T-helper 2 cell (primary cell): ENCODE measurements around the gene METTL8.
"Not testable (repeated sequence)": the region's sequence is repeated elsewhere in the genome, so short reads cannot be mapped to it uniquely, and the experiment has no call there.

Source experiments
- DNase-seq, 5 experiments: peaks; one replicate each; pipeline versions ENCODE4 v3.0.0 to v3.0.0-alpha.2; 2012 to 2022

The METTL8 gene

GRCh38 chr2:171341394-171342066, 92.3 kb downstream of the METTL8 start:
- no peak for DNase-seq

GRCh38 chr2:171334946-171335345, 98.8 kb downstream of the METTL8 start:
- no peak for DNase-seq

- no peak for DNase-seq
Measured at GRCh38 chr2:171334171-171334570, 99.6 kb downstream of the METTL8 start.

GRCh38 chr2:171330155-171330956, 103.4 kb downstream of the METTL8 start:
- no peak for DNase-seq

GRCh38 chr2:171327043-171327496, 106.7 kb downstream of the METTL8 start:
- DNase-seq, result no peak

DNA sequence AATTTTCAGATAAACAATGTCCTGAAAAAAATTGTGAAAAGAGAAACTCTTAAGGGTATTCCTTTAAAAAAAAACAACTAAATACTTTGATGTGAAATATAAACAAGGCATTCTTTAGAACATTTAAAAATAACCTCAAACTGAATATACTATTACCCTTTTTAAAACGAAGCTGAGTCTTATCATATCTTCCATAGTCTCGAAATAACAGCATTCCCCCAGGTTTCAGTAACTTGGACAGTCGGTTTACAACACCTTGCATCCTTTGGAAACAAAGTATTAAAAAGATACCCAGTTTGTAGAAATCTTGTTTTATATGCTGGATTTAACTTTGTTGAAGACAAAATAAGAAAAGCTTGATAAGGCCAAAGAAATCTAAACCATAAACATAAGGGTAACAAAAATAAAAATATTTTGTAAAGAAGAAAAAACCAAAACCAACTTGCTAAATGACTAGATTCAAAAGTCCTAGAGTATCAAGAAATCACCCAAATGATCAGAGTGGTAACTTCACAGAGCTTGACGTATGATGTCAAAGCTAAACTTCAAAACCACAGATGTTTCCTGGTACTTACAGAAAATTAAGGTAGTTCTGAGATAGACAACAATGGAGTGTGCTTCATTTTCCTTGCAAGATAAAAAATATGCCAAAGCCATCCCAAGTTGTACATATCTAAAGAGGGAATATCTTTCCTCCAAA, 107.8 kb downstream of the METTL8 start:
- DNase-seq, result peak in 1 of 5 experiments; percentile 92

- DNase-seq, result no peak
Measured at GRCh38 chr2:171323971-171324528, 109.7 kb downstream of the METTL8 start.

DNA sequence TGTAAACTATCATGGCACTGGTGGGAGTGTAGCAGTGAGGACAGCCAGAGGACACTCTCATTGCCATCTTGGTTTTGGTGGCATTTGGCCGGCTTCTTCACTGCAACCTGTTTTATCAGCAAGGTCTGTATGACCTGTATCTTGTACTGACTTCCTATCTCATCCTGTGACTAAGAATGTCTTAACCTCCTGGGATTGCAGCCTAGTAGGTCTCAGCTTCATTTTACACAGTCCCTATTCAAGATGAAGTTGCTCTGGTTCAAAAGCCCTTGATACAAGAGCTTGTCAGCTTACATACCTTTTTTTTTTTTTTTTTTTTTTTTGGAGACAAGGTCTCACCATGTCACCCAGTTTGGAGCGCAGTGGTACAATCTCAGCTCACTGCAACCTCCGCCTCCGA, 110.9 kb downstream of the METTL8 start:
- no peak for DNase-seq

- DNase-seq, result peak in 1 of 5 experiments; percentile 47
Measured at GRCh38 chr2:171320731-171321130, 113.1 kb downstream of the METTL8 start.

GRCh38 chr2:171320208-171320621, 113.6 kb downstream of the METTL8 start:
- no peak for DNase-seq

- peak in 4 of 5 experiments; percentile 20 to 92 (median 34) for DNase-seq
Measured at GRCh38 chr2:171319164-171319810, 114.5 kb downstream of the METTL8 start.

GRCh38 chr2:171318463-171318934, 115.3 kb downstream of the METTL8 start:
- peak in 1 of 5 experiments; percentile 24 for DNase-seq

DNA sequence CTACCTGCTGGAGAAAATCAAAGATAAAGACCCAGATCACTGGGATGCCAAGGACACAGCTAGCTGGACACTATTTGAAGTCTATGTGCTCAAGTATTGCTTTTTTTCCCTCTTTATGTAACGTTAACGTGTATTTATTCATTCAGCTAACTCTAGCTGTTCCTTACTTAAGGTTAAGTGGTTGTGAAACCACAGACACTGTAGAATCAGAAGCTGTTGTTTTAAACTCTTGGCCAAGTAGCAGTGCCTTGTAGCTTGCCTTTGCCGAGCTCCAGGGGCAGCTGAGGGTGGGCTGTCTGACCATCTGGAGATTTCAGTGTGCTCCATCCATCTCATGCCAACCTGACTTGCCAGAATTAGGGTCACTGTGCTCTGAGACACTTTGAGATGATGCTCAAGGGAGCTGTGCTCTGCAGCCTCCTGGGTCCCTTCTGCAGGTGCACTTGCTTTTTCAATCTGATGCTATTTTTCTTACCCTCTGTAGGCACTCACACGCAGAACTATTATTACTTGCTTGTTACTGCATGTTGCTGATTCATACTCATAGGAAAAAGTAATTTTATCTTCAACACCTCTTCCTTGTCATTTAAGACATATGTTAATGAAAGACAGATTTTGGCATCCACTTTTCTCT, 116.2 kb downstream of the METTL8 start:
- peak in 1 of 5 experiments; percentile 91 for DNase-seq

DNA sequence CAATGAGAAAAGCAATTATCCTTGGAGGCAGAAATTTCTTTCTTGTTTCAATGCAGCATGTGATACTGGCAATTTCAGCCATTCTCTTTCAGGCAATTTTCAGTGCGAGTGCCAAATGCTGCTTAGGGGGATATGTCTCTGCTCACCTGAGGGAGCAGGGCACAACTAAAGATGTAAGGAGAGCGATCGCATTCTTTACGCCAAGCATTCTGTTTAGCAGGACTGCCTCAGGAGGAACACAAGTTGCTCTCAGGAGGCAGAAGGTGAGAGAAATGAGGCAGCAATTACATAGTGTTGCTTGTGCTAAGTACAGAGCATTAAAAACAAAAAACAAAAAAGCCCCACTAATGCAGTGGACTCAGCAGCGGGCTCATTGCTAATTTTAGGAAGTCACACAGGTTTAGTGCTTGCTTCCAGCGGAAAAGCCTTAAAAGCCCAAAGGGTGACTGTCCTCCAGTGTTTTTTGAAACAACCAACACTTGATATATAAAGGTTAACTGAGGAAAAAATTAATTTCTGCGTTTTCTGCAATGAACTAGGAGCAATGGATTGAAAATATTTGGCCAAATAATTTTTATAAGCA, 116.9 kb downstream of the METTL8 start:
- no peak for DNase-seq

GRCh38 chr2:171316220-171316619, 117.6 kb downstream of the METTL8 start:
- no peak for DNase-seq

DNA sequence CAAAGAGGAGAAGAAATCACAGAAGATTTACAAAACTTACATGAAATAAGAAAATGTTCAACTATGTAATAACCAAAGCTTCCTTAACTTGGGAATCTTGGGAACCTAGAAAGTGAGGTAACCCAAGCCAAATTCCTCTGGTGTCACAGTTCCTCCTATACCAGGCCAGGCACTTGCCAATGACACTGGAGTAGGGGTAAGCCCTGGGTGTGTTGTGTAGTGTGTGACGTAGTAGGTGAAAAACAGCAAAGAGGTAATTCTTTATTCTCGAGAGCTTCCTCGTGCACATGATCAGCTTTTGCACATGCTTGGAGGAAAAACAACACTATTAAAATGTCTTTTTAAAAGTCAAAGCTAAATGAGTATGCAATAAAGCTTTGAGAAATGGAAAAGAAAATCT, 118.0 kb downstream of the METTL8 start:
- DNase-seq, result no peak

DNA sequence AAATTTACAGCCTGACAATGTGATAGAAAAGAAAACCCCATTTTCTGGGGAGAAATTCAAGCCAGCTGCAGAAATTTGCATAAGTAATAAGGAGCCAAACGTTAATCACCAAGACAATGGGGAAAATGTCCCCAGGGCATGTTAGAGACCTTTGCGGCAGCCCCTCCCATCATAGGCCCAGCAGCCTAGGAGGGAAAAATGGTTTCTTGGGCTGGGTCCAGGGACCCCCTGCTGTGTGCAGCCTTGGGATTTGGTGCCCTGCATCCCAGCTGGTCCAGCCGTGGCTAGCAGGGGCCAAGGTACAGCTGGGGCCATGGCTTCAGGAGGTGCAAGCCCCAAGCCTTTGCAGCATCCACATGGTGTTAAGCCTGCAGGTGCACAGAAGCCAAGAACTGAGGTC, 121.6 kb downstream of the METTL8 start:
- not testable (repeated sequence) for DNase-seq

DNA sequence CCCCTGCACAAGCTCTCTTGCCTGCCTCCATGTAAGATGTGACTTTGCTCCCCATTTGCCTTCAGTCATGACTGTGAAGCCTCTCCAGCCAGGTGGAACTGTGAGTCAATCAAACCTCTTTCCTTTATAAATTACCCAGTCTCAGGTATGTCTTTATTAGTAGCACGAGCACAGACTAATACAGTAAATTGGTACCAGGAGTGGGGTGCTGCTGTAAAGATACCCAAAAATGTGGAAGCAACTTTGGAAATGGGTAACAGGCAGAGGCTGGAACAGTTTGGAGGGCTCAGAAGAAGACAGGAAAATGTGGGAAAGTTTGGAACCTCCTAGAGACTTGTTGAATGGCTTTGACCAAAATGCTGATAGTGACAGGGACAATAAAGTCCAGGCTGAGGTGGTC, 122.2 kb downstream of the METTL8 start:
- DNase-seq, result not testable (repeated sequence)

DNA sequence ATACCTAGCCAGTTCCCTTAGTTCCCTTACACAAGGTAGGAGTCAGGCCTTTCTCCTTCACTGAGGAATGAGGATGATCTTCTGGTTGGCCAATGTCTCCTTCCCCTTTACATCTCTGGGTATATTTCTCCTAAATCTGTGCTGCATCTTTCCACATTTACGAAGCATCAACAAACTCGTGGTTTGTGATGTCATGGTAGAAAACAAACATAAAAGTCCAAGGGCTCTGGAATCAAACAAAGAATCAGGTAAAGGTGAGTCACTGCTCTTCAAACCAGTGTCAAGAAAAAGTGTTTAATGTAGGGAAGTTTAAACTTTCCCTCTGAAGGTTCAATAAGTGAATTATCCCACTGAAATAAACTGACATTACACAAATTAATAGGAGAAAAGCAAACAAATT, 122.9 kb downstream of the METTL8 start:
- DNase-seq, result no peak

GRCh38 chr2:171309455-171310286, 124.1 kb downstream of the METTL8 start:
- DNase-seq, result no peak
